Measurements from ENCODE around the gene CYP2C18. TPM values are rescaled to one million over a fixed set of nuclear protein-coding genes. Genes with fewer than 3 reads are reported as not detected.

CYP2C18 gene
- total RNA-seq, 1 donor from 2014 or later, result not detected

DNA sequence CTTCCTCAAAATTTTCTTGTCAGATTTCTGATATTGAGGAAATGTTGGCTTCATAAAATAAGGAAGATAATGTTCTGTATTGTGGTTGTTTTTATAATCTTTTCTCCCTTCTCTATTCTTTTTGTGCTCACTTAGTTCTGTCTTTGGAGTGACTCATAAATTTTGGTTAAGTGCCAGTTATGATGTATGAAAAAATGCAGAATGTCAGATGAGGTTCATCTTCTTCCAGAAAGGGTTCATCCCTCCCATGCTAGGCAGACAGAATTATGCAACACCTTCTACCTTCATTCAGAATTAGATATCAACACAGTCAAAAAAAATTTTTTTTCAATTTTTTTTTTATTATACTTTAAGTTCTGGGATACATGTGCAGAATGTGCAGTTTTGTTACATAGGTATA lies 42.3 kb downstream of the CYP2C18 start:
- Histone ChIP-seq H3K27me3 (ENCODE audit: insufficient read depth, low read length) (no peaks in the 10 kb centered on the region), H3K79me2 (ENCODE audit: insufficient read depth, low read length) (no peaks in the 10 kb centered on the region), H2AFZ (ENCODE audit: low read depth, low read length) (no peak overlapping the region), H3K4me1 (ENCODE audit: insufficient read depth, low read length) (no peaks in the 10 kb centered on the region), H4K20me1 (ENCODE audit: insufficient read depth, low read length) (no peaks in the 10 kb centered on the region), H3K4me3 (ENCODE audit: insufficient read depth, low read depth, low read length) (no peak overlapping the region), H3K9me3 (ENCODE audit: insufficient read depth, low read depth, low read length) (no peaks in the 10 kb centered on the region), H3K9ac (ENCODE audit: low read length) (no peak overlapping the region), H3K4me2 (ENCODE audit: low read length) (no peak overlapping the region), H3K27ac (ENCODE audit: low read depth, low read length) (no peak overlapping the region), H3K36me3 (ENCODE audit: insufficient read depth, low read length) (no peaks in the 10 kb centered on the region)
- no peaks in the 10 kb centered on the region for H3K4me1 Mint-ChIP-seq (ENCODE audit: low read depth, unreplicated experiment)
- no peak overlapping the region for H3K27ac Mint-ChIP-seq (ENCODE audit: unreplicated experiment)
- TF ChIP-seq EZH2 (IDR thresholded peaks at IDR 0.05; ENCODE audit: insufficient read depth, low read length), result no peak
- TF ChIP-seq, protein P1, sequence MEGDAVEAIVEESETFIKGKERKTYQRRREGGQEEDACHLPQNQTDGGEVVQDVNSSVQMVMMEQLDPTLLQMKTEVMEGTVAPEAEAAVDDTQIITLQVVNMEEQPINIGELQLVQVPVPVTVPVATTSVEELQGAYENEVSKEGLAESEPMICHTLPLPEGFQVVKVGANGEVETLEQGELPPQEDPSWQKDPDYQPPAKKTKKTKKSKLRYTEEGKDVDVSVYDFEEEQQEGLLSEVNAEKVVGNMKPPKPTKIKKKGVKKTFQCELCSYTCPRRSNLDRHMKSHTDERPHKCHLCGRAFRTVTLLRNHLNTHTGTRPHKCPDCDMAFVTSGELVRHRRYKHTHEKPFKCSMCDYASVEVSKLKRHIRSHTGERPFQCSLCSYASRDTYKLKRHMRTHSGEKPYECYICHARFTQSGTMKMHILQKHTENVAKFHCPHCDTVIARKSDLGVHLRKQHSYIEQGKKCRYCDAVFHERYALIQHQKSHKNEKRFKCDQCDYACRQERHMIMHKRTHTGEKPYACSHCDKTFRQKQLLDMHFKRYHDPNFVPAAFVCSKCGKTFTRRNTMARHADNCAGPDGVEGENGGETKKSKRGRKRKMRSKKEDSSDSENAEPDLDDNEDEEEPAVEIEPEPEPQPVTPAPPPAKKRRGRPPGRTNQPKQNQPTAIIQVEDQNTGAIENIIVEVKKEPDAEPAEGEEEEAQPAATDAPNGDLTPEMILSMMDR (IDR thresholded peaks at IDR 0.05; ENCODE audit: insufficient read depth, low read depth, low read length), result no peak
- H3K4me3 Mint-ChIP-seq (ENCODE audit: unreplicated experiment), result no peak overlapping the region
- no peaks in the 10 kb centered on the region for H3K9me3 Mint-ChIP-seq (ENCODE audit: unreplicated experiment)
- no peaks in the 10 kb centered on the region for H3K36me3 Mint-ChIP-seq (ENCODE audit: low read depth, unreplicated experiment)
- no peak for FAIRE-seq
- no peaks in the 10 kb centered on the region for H3K27me3 Mint-ChIP-seq (ENCODE audit: low read depth, unreplicated experiment)
- no peak for DNase-seq (ENCODE audit: low read depth)

DNA sequence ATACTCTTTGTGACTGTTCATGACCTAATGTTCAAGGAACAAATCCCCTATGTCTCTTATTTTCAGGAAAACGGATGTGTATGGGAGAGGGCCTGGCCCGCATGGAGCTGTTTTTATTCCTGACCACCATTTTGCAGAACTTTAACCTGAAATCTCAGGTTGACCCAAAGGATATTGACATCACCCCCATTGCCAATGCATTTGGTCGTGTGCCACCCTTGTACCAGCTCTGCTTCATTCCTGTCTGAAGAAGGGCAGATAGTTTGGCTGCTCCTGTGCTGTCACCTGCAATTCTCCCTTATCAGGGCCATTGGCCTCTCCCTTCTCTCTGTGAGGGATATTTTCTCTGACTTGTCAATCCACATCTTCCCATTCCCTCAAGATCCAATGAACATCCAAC lies 51.7 kb downstream of the CYP2C18 start:
- no peak overlapping the region for H3K27ac ChIP-seq (ENCODE audit: low read depth, low read length)
- H3K36me3 ChIP-seq (ENCODE audit: insufficient read depth, low read length), result no peaks in the 10 kb centered on the region
- H4K20me1 ChIP-seq (ENCODE audit: insufficient read depth, low read length), result no peaks in the 10 kb centered on the region
- no peak overlapping the region for H3K9ac ChIP-seq (ENCODE audit: low read length)
- H3K9me3 ChIP-seq (ENCODE audit: insufficient read depth, low read depth, low read length), result no peaks in the 10 kb centered on the region
- no peaks in the 10 kb centered on the region for H3K4me1 Mint-ChIP-seq (ENCODE audit: low read depth, unreplicated experiment)
- no peak overlapping the region for H3K4me2 ChIP-seq (ENCODE audit: low read length)
- TF ChIP-seq, protein P1 (IDR thresholded peaks at IDR 0.05; ENCODE audit: insufficient read depth, low read depth, low read length), result no peak
- TF ChIP-seq EZH2 (IDR thresholded peaks at IDR 0.05; ENCODE audit: insufficient read depth, low read length), result no peak
- H3K27me3 Mint-ChIP-seq (ENCODE audit: low read depth, unreplicated experiment), result no peaks in the 10 kb centered on the region
- H3K9me3 Mint-ChIP-seq (ENCODE audit: unreplicated experiment), result peaks cover 2% of the 10 kb centered on the region
- no peaks in the 10 kb centered on the region for H3K36me3 Mint-ChIP-seq (ENCODE audit: low read depth, unreplicated experiment)
- H3K27me3 ChIP-seq (ENCODE audit: insufficient read depth, low read length), result no peaks in the 10 kb centered on the region
- no peaks in the 10 kb centered on the region for H3K79me2 ChIP-seq (ENCODE audit: insufficient read depth, low read length)
- no peak overlapping the region for H3K27ac Mint-ChIP-seq (ENCODE audit: unreplicated experiment)
- no peaks in the 10 kb centered on the region for H3K4me1 ChIP-seq (ENCODE audit: insufficient read depth, low read length)
- H2AFZ ChIP-seq (ENCODE audit: low read depth, low read length), result no peak overlapping the region
- no peak overlapping the region for H3K4me3 Mint-ChIP-seq (ENCODE audit: unreplicated experiment)
- DNase-seq (ENCODE audit: low read depth) (no peak), FAIRE-seq (no peak)
- H3K4me3 ChIP-seq (ENCODE audit: insufficient read depth, low read depth, low read length), result no peak overlapping the region

DNA sequence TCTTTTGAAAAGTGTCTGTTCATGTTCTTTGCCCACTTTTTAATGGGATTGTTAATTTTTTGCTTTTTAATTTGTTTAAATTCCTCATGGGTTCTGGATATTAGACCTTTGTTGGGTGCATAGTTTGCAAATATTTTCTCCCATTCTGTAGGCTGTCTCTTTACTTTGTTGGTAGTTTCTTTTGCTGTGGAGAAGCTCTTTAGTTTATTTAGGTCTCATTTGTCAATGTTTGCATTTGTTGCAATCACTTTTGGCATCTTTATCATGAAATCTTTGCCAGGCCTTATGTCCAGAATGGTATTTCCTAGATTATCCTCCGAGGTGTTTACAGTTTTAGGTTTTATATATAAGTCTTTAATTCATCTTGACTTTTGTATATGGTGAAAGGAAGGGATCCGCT lies 55.1 kb downstream of the CYP2C18 start:
- no peak overlapping the region for H2AFZ ChIP-seq (ENCODE audit: low read depth, low read length)
- H3K4me1 ChIP-seq (ENCODE audit: insufficient read depth, low read length), result no peaks in the 10 kb centered on the region
- Mint-ChIP-seq H3K4me1 (ENCODE audit: low read depth, unreplicated experiment) (no peaks in the 10 kb centered on the region), H3K27me3 (ENCODE audit: low read depth, unreplicated experiment) (no peaks in the 10 kb centered on the region), H3K36me3 (ENCODE audit: low read depth, unreplicated experiment) (no peaks in the 10 kb centered on the region), H3K27ac (ENCODE audit: unreplicated experiment) (no peak overlapping the region), H3K9me3 (ENCODE audit: unreplicated experiment) (peaks cover 5% of the 10 kb centered on the region), H3K4me3 (ENCODE audit: unreplicated experiment) (no peak overlapping the region)
- DNase-seq (ENCODE audit: low read depth) (no peak), FAIRE-seq (no peak)
- H3K9ac ChIP-seq (ENCODE audit: low read length), result no peak overlapping the region
- no peaks in the 10 kb centered on the region for H3K27me3 ChIP-seq (ENCODE audit: insufficient read depth, low read length)
- no peaks in the 10 kb centered on the region for H3K36me3 ChIP-seq (ENCODE audit: insufficient read depth, low read length)
- peaks cover 2% of the 10 kb centered on the region for H3K9me3 ChIP-seq (ENCODE audit: insufficient read depth, low read depth, low read length)
- no peaks in the 10 kb centered on the region for H3K79me2 ChIP-seq (ENCODE audit: insufficient read depth, low read length)
- no peak overlapping the region for H3K4me2 ChIP-seq (ENCODE audit: low read length)
- no peak overlapping the region for H3K4me3 ChIP-seq (ENCODE audit: insufficient read depth, low read depth, low read length)
- TF ChIP-seq, protein P1 (IDR thresholded peaks at IDR 0.05; ENCODE audit: insufficient read depth, low read depth, low read length), result no peak
- TF ChIP-seq EZH2 (IDR thresholded peaks at IDR 0.05; ENCODE audit: insufficient read depth, low read length), result no peak
- H4K20me1 ChIP-seq (ENCODE audit: insufficient read depth, low read length), result no peaks in the 10 kb centered on the region
- H3K27ac ChIP-seq (ENCODE audit: low read depth, low read length), result no peak overlapping the region
